Glutamatergic neuron (in vitro differentiated cells): Measurements from ENCODE around the gene RNF26. TPM values are rescaled to one million over a fixed set of nuclear protein-coding genes. Genes with fewer than 3 reads are reported as not detected.
"Not testable (repeated sequence)": the region's sequence is repeated elsewhere in the genome, so short reads cannot be mapped to it uniquely, and the experiment has no call there.

Experiments
- DNase-seq: peaks from one replicate; pipeline ENCODE4 v3.0.0; 2022
- H3K27ac Mint-ChIP-seq: one replicate; pipeline ENCODE4 v1.8.0; 2020; ENCODE audit warnings: mild to moderate bottlenecking, mixed read lengths, inconsistent platforms; ENCODE audit not compliant: unreplicated experiment
- H3K27me3 Mint-ChIP-seq: one replicate; pipeline ENCODE4 v1.8.0; 2020; ENCODE audit warnings: mild to moderate bottlenecking, moderate library complexity, mixed read lengths, inconsistent platforms; ENCODE audit not compliant: unreplicated experiment
- H3K36me3 Mint-ChIP-seq: one replicate; pipeline ENCODE4 v1.8.0; 2020; ENCODE audit warnings: mild to moderate bottlenecking, mixed read lengths, inconsistent platforms; ENCODE audit not compliant: unreplicated experiment
- H3K4me1 Mint-ChIP-seq: one replicate; pipeline ENCODE4 v1.8.0; 2020; ENCODE audit warnings: mild to moderate bottlenecking, low read depth, mixed read lengths, inconsistent platforms; ENCODE audit not compliant: unreplicated experiment
- H3K4me3 Mint-ChIP-seq: one replicate; pipeline ENCODE4 v1.8.0; 2020; ENCODE audit warnings: mild to moderate bottlenecking, mixed read lengths, inconsistent platforms; ENCODE audit not compliant: unreplicated experiment
- H3K9me3 Mint-ChIP-seq: one replicate; pipeline ENCODE4 v1.8.0; 2020; ENCODE audit warnings: mild to moderate bottlenecking, moderate library complexity, mixed read lengths, inconsistent platforms; ENCODE audit not compliant: unreplicated experiment
- CTCF ChIP-seq: fragments of 200-600 bp; sonication (generic); IDR thresholded peaks from one replicate; pipeline ENCODE4 v1.5.0; 2021; ENCODE audit not compliant: partially characterized antibody, unreplicated experiment
- microRNA-seq: library from miRNA; unstranded; fragments of <30 nt; microRNA quantifications from one replicate; pipeline ENCODE4, GENCODE V29; 2020; ENCODE audit not compliant: unreplicated experiment
- total RNA-seq: library from RNA; stranded (reverse); fragmentation: NEBNext Ultra II Directional; extraction: Animal tissue kit (Norgen Biotek cat#: 25700); gene quantifications from one replicate; pipeline ENCODE4 v1.2.1, GENCODE V29; 2021; ENCODE audit not compliant: unreplicated experiment

RNF26 gene
- total RNA-seq, 1 donor from 2014 or later, result 20.6 TPM

- peaks cover 4% of the 10 kb centered on the region for H3K4me1 Mint-ChIP-seq
- H3K36me3 Mint-ChIP-seq, result no peaks in the 10 kb centered on the region
- peaks cover 2% of the 10 kb centered on the region for H3K27me3 Mint-ChIP-seq
- no peaks in the 10 kb centered on the region for H3K9me3 Mint-ChIP-seq
- peak within 1 kb of the TSS; percentile 8 for H3K27ac Mint-ChIP-seq
- DNase-seq, result peak; percentile 97
- no peak within 1 kb of the TSS for H3K4me3 Mint-ChIP-seq
- TF ChIP-seq CTCF, result peak; percentile 88
These were observed 47.1 kb downstream of the RNF26 start, which contains the start of gene USP2 for GRCh38 chr11:119381181-119381988. USP2 (minus strand) TSS chr11:119381690; CDS start chr11:119373480, 8,210 bp downstream.

- Mint-ChIP-seq H3K4me1 (no peaks in the 10 kb centered on the region), H3K27ac (no peak overlapping the region), H3K36me3 (no peaks in the 10 kb centered on the region), H3K27me3 (no peaks in the 10 kb centered on the region), H3K9me3 (no peaks in the 10 kb centered on the region), H3K4me3 (no peak overlapping the region)
- TF ChIP-seq CTCF, result no peak
- DNase-seq, result no peak
These were observed 47.8 kb downstream of the RNF26 start for GRCh38 chr11:119382101-119382500.

- not testable (repeated sequence) for H3K4me3 Mint-ChIP-seq, H3K9me3 Mint-ChIP-seq, H3K27me3 Mint-ChIP-seq, H3K27ac Mint-ChIP-seq, DNase-seq, H3K4me1 Mint-ChIP-seq, H3K36me3 Mint-ChIP-seq
These were observed 48.2 kb downstream of the RNF26 start for GRCh38 chr11:119382513-119382912.

- no peak for DNase-seq
- Mint-ChIP-seq H3K36me3 (no peaks in the 10 kb centered on the region), H3K27ac (no peak overlapping the region), H3K27me3 (no peaks in the 10 kb centered on the region), H3K4me1 (no peaks in the 10 kb centered on the region), H3K4me3 (no peak overlapping the region), H3K9me3 (no peaks in the 10 kb centered on the region)
- no peak for TF ChIP-seq CTCF
These were observed 50.0 kb downstream of the RNF26 start for GRCh38 chr11:119384332-119384731.

Small RNAs within 50 kb of the gene (microRNA-seq; reads per million reads assigned to microRNA genes)
- gene MIR6756, result not detected

Other genes with a start within 250 kb of the RNF26 start
- 30.4 TPM for gene HMBS, start 249.6 kb upstream of the RNF26 start, total RNA-seq
- gene DPAGT1, start 232.7 kb upstream of the RNF26 start, total RNA-seq, result 36.1 TPM
- gene C2CD2L, start 227.2 kb upstream of the RNF26 start, total RNA-seq, result 32.8 TPM
- gene HINFP, start 212.9 kb upstream of the RNF26 start, total RNA-seq, result 58.1 TPM
- 2.4 TPM for gene ABCG4, start 185.5 kb upstream of the RNF26 start, total RNA-seq
- 1.7 TPM for gene NLRX1, start 165.8 kb upstream of the RNF26 start, total RNA-seq
- gene NHERF4, start 149.1 kb upstream of the RNF26 start, total RNA-seq, result not detected
- 40.5 TPM for gene CBL, start 128.2 kb upstream of the RNF26 start, total RNA-seq
- gene MCAM, start 17.4 kb upstream of the RNF26 start, total RNA-seq, result 11.4 TPM
- gene C1QTNF5, start 6.4 kb downstream of the RNF26 start, total RNA-seq, result 0.32 TPM
- gene MFRP, start 12.2 kb downstream of the RNF26 start, total RNA-seq, result not detected
- gene USP2, start 47.2 kb downstream of the RNF26 start, total RNA-seq, result 2.6 TPM
- 22.0 TPM for gene THY1, start 88.6 kb downstream of the RNF26 start, total RNA-seq